ENCODE results near the gene LMAN2L.

Gene LMAN2L

DNA sequence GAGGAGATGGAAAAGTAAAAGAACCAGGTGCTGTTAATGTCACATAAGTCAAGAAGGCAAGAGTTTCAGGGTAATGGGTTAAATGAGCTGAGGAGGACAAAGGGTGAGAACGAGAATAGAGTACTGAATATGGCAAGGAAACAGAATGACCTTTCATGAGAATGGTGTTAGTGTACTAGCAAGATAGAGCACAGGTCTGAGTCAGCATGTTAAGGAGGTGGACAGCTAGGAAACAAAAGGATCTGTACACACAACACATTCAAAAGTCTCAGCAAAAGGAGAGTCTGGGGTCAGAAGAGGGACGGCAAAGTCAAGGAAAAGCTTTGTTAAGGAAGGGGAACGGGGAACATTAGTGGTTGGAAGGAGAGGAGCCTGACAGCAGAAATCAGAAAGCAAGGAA lies 28.9 kb downstream of the LMAN2L start:
- Histone ChIP-seq H3K27me3 (ENCODE audit: insufficient read depth, poor library complexity, severe bottlenecking) (no peaks in the 10 kb centered on the region), H3K27ac (replicated peaks) (no peak overlapping the region)

DNA sequence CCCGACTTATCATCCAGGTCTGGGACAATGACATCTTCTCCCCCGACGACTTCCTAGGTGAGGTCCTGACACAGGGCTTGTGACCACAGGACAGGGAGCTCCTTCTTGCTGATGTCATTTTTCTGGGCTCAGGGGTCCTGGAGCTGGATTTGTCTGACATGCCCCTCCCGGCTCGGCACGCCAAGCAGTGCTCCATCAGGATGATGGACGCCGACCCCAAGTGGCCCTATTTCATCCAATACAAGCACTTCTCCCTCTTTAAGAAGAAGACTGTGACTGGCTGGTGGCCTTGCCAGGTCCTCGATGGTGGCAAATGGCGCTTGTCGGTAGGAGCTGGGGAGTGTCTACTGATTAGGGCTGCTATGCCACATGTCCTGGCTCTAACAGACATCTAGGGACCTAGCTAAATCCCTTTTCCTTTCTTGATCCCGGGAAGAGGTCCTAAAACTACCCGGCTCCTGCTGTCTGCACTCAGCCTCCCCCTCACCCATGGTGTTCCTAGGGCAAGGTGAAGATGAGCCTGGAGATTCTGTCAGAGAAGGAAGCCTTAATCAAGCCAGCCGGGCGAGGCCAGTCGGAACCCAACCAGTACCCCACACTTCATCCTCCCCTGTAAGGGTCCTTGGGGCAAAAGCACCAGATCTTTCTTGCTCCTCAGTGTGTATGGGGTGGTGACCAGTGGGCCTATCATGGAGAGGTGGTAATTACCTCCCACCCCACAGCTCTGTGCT lies 36.7 kb downstream of the LMAN2L start:
- H3K27me3 ChIP-seq (ENCODE audit: insufficient read depth, poor library complexity, severe bottlenecking) = no peaks in the 10 kb centered on the region
- H3K4me3 ChIP-seq (replicated peaks; ENCODE audit: insufficient read depth, low read length) = no peak overlapping the region
- DNase-seq (ENCODE audit: low read depth in 1 of 2, low spot score in 1 of 2) = no peak
- no peak overlapping the region for H3K27ac ChIP-seq (replicated peaks)
- TF ChIP-seq, protein P1, sequence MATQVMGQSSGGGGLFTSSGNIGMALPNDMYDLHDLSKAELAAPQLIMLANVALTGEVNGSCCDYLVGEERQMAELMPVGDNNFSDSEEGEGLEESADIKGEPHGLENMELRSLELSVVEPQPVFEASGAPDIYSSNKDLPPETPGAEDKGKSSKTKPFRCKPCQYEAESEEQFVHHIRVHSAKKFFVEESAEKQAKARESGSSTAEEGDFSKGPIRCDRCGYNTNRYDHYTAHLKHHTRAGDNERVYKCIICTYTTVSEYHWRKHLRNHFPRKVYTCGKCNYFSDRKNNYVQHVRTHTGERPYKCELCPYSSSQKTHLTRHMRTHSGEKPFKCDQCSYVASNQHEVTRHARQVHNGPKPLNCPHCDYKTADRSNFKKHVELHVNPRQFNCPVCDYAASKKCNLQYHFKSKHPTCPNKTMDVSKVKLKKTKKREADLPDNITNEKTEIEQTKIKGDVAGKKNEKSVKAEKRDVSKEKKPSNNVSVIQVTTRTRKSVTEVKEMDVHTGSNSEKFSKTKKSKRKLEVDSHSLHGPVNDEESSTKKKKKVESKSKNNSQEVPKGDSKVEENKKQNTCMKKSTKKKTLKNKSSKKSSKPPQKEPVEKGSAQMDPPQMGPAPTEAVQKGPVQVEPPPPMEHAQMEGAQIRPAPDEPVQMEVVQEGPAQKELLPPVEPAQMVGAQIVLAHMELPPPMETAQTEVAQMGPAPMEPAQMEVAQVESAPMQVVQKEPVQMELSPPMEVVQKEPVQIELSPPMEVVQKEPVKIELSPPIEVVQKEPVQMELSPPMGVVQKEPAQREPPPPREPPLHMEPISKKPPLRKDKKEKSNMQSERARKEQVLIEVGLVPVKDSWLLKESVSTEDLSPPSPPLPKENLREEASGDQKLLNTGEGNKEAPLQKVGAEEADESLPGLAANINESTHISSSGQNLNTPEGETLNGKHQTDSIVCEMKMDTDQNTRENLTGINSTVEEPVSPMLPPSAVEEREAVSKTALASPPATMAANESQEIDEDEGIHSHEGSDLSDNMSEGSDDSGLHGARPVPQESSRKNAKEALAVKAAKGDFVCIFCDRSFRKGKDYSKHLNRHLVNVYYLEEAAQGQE (IDR thresholded peaks at IDR 0.05; ENCODE audit: insufficient replicate concordance, low read depth) = no peak
- TF ChIP-seq, protein P2, sequence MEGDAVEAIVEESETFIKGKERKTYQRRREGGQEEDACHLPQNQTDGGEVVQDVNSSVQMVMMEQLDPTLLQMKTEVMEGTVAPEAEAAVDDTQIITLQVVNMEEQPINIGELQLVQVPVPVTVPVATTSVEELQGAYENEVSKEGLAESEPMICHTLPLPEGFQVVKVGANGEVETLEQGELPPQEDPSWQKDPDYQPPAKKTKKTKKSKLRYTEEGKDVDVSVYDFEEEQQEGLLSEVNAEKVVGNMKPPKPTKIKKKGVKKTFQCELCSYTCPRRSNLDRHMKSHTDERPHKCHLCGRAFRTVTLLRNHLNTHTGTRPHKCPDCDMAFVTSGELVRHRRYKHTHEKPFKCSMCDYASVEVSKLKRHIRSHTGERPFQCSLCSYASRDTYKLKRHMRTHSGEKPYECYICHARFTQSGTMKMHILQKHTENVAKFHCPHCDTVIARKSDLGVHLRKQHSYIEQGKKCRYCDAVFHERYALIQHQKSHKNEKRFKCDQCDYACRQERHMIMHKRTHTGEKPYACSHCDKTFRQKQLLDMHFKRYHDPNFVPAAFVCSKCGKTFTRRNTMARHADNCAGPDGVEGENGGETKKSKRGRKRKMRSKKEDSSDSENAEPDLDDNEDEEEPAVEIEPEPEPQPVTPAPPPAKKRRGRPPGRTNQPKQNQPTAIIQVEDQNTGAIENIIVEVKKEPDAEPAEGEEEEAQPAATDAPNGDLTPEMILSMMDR (IDR thresholded peaks at IDR 0.05; ENCODE audit: insufficient read depth, low read length) = no peak
- TF ChIP-seq SPI1 (IDR thresholded peaks at IDR 0.05; ENCODE audit: borderline replicate concordance, low read depth) (no peak), POLR2AphosphoS5 (IDR thresholded peaks at IDR 0.05; ENCODE audit: low read depth) (no peak), GABPA (IDR thresholded peaks at IDR 0.05; ENCODE audit: low read depth) (no peak)

More for the DNA sequence above, 28.9 kb downstream of the LMAN2L start:
- no peak for DNase-seq (ENCODE audit: low read depth in 1 of 2, low spot score in 1 of 2)
- TF ChIP-seq POLR2AphosphoS5 (IDR thresholded peaks at IDR 0.05; ENCODE audit: low read depth) (no peak), GABPA (IDR thresholded peaks at IDR 0.05; ENCODE audit: low read depth) (no peak), SPI1 (IDR thresholded peaks at IDR 0.05; ENCODE audit: borderline replicate concordance, low read depth) (no peak)
- TF ChIP-seq, protein P2 (IDR thresholded peaks at IDR 0.05; ENCODE audit: insufficient read depth, low read length) = no peak
- TF ChIP-seq, protein P1 (IDR thresholded peaks at IDR 0.05; ENCODE audit: insufficient replicate concordance, low read depth) = no peak
- H3K4me3 ChIP-seq (replicated peaks; ENCODE audit: insufficient read depth, low read length) = no peak overlapping the region

DNA sequence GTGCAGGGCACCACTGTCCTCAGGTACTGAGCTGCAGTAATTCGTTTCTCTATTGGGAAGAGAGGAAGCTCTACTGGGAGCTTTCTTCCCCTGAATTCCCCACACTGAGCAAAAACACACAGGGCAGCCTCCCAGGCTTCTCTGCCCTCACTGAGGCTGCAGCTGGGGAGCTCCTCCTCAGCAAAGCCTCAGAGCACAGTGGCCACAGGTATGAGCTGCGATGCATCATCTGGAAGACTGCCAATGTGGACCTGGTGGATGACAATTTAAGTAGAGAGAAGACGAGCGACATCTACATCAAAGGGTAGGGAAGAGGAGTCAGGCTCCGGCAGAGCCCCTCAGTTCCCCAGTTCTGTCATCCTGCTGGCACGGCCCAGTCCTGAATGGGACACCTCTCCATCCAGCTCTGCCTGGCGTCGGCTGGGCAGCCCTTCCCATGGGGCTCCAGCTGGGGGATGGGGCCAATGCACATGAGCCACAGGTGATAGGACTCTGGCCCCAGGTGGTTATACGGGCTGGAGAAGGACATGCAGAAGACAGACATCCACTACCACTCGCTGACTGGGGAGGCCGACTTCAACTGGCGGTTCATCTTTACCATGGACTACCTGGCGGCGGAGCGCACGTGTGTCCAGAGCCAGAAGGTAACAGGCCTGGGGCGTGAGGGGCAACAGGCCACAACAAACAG lies 37.6 kb downstream of the LMAN2L start:
- TF ChIP-seq GABPA (IDR thresholded peaks at IDR 0.05; ENCODE audit: low read depth) (no peak), POLR2AphosphoS5 (IDR thresholded peaks at IDR 0.05; ENCODE audit: low read depth) (no peak), SPI1 (IDR thresholded peaks at IDR 0.05; ENCODE audit: borderline replicate concordance, low read depth) (no peak)
- TF ChIP-seq, protein P1 (IDR thresholded peaks at IDR 0.05; ENCODE audit: insufficient replicate concordance, low read depth) = no peak
- TF ChIP-seq, protein P2 (IDR thresholded peaks at IDR 0.05; ENCODE audit: insufficient read depth, low read length) = no peak
- DNase-seq (ENCODE audit: low read depth in 1 of 2, low spot score in 1 of 2) = no peak
- no peak overlapping the region for H3K27ac ChIP-seq (replicated peaks)
- no peaks in the 10 kb centered on the region for H3K27me3 ChIP-seq (ENCODE audit: insufficient read depth, poor library complexity, severe bottlenecking)
- no peak overlapping the region for H3K4me3 ChIP-seq (replicated peaks; ENCODE audit: insufficient read depth, low read length)
